HepG2 (cell line): ENCODE data around the gene RABGAP1.

Experiments used
- BRF2 ChIP-seq: sonication (generic); formaldehyde crosslinking; IDR thresholded peaks from 2 replicates; pipeline ENCODE4 v1.8.1; 2022; ENCODE audit warnings: mild to moderate bottlenecking, missing genetic modification reagents
- CTCF ChIP-seq: sonication (generic); formaldehyde crosslinking; IDR thresholded peaks from 2 replicates; pipeline ENCODE4 v1.5.0; 2020; ENCODE audit warnings: mild to moderate bottlenecking, missing genetic modification reagents, moderate library complexity
- EZH2 ChIP-seq: conservative IDR thresholded peaks from 2 replicates; pipeline ENCODE4 v1.6.1; 2012; ENCODE audit warnings: mild to moderate bottlenecking, low read depth, low read length, moderate library complexity
- NCOA2 ChIP-seq: sonication (generic); formaldehyde crosslinking; IDR thresholded peaks from 2 replicates; pipeline ENCODE4 v1.8.0; 2022; ENCODE audit warnings: inconsistent platforms
- POLR2AphosphoS5 ChIP-seq: IDR thresholded peaks from 2 replicates; pipeline ENCODE4 v1.6.1; 2012; ENCODE audit warnings: low read depth, low read length
- RAD21 ChIP-seq: fragments of 450-650 bp; formaldehyde crosslinking; IDR thresholded peaks from 2 replicates; pipeline ENCODE4 v1.5.0; 2020; ENCODE audit warnings: mild to moderate bottlenecking
- TFDP2 ChIP-seq: sonication (generic); formaldehyde crosslinking; IDR thresholded peaks from 2 replicates; pipeline ENCODE4 v1.4.0; 2020; ENCODE audit warnings: missing genetic modification reagents
- ZBTB39 ChIP-seq: sonication (generic); formaldehyde crosslinking; IDR thresholded peaks from 2 replicates; pipeline ENCODE4 v1.5.0; 2020; ENCODE audit warnings: missing genetic modification reagents
- ZBTB8A ChIP-seq: sonication (generic); formaldehyde crosslinking; IDR thresholded peaks from 2 replicates; pipeline ENCODE4 v1.4.0; 2020; ENCODE audit warnings: mild to moderate bottlenecking, low read depth, missing genetic modification reagents, borderline replicate concordance
- ZNF362 ChIP-seq: sonication (generic); formaldehyde crosslinking; IDR thresholded peaks from 2 replicates; pipeline ENCODE4 v1.4.0; 2020; ENCODE audit warnings: missing genetic modification reagents, mild to moderate bottlenecking, borderline replicate concordance
- ZNF564 ChIP-seq: sonication (generic); formaldehyde crosslinking; IDR thresholded peaks from 2 replicates; pipeline ENCODE4 v1.8.1; 2023; ENCODE audit warnings: mild to moderate bottlenecking, missing genetic modification reagents
- ZNF746 ChIP-seq: sonication (generic); formaldehyde crosslinking; IDR thresholded peaks from 2 replicates; pipeline ENCODE4 v1.8.0; 2022; ENCODE audit warnings: mild to moderate bottlenecking, missing genetic modification reagents

GRCh38 chr9:122954253-122954691, 13.5 kb downstream of the RABGAP1 start:
- TF ChIP-seq ZBTB39 (CRISPR knock-in tag) (no peak), ZNF746 (no peak), POLR2AphosphoS5 (no peak), BRF2 (CRISPR knock-in tag) (no peak), ZBTB8A (CRISPR knock-in tag) (no peak), ZNF564 (no peak), EZH2 (no peak), RAD21 (CRISPR knock-in tag) (no peak), ZNF362 (CRISPR knock-in tag) (no peak), NCOA2 (CRISPR knock-in tag) (no peak), TFDP2 (CRISPR knock-in tag) (no peak), CTCF (no peak)
